AG04450 (cell line): ENCODE measurements around the gene INTS6L. TPM values are rescaled to one million over a fixed set of nuclear protein-coding genes. Genes with fewer than 3 reads are reported as not detected.

Experiments
- CTCF ChIA-PET: fragments of 300-600, 350-600 bp; formaldehyde crosslinking; extraction: SDS; loops from one replicate; lab custom pipeline; 2022; ENCODE audit warnings: antibody characterized with exemption, inconsistent platforms; lab: Charles Lee
- POLR2A ChIA-PET: fragments of 350-600 bp; formaldehyde crosslinking; extraction: SDS; loops from one replicate; lab custom pipeline; 2021; ENCODE audit warnings: antibody characterized with exemption, inconsistent platforms; lab: Yijun Ruan, JAX
- DNase-seq: peaks from one replicate; pipeline ENCODE4 v3.0.0-alpha.2; 2011; ENCODE audit warnings: low read depth, low spot score
- H3K27ac ChIP-seq: one replicate; pipeline ENCODE4 v1.5.1; 2012; ENCODE audit warnings: low read depth, low read length, control low read depth
- H3K27me3 ChIP-seq: one replicate; pipeline ENCODE4 v1.6.0; 2012; ENCODE audit warnings: low read length; ENCODE audit not compliant: control insufficient read depth, insufficient read depth
- H3K4me3 ChIP-seq: 2 replicates; pipeline ENCODE4 v1.5.1; 2011; ENCODE audit warnings: mild to moderate bottlenecking, low read depth, low read length, control low read depth
- H3K9me3 ChIP-seq: 2 replicates; pipeline ENCODE4 v1.5.1; 2012; ENCODE audit warnings: low read length; ENCODE audit not compliant: control insufficient read depth, insufficient read depth
- CTCF ChIP-seq: IDR thresholded peaks from 2 replicates; pipeline ENCODE4 v1.5.1; 2011; ENCODE audit warnings: low read depth, low read length, control low read depth, inconsistent platforms
- polyA minus RNA-seq: library from RNA; depleted of rRNA, polyadenylated mRNA; stranded (reverse); fragments of >200 nt; gene quantifications from 2 replicates; pipeline ENCODE4 v1.2.3, GENCODE V29; 2011; rRNA and poly(A)+ RNA removed
- polyA plus RNA-seq: library from polyadenylated mRNA; depleted of rRNA; stranded (reverse); fragments of >200 nt; gene quantifications from 2 replicates; pipeline ENCODE4 v1.2.3, GENCODE V29; 2011; rRNA removed

INTS6L gene, protein sequence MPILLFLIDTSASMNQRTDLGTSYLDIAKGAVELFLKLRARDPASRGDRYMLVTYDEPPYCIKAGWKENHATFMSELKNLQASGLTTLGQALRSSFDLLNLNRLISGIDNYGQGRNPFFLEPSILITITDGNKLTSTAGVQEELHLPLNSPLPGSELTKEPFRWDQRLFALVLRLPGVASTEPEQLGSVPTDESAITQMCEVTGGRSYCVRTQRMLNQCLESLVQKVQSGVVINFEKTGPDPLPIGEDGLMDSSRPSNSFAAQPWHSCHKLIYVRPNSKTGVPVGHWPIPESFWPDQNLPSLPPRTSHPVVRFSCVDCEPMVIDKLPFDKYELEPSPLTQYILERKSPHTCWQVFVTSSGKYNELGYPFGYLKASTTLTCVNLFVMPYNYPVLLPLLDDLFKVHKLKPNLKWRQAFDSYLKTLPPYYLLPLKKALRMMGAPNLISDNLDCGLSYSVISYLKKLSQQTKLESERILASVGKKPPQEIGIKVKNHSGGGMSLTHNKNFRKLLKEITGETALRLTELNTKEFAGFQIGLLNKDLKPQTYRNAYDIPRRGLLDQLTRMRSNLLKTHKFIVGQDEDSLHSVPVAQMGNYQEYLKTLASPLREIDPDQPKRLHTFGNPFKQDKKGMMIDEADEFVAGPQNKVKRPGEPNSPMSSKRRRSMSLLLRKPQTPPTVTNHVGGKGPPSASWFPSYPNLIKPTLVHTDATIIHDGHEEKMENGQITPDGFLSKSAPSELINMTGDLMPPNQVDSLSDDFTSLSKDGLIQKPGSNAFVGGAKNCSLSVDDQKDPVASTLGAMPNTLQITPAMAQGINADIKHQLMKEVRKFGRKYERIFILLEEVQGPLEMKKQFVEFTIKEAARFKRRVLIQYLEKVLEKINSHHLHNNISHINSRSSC
- polyA plus RNA-seq: 6.9 and 10.4 TPM in 2 replicates
- polyA minus RNA-seq: 4.0 and 5.3 TPM in 2 replicates

DNA sequence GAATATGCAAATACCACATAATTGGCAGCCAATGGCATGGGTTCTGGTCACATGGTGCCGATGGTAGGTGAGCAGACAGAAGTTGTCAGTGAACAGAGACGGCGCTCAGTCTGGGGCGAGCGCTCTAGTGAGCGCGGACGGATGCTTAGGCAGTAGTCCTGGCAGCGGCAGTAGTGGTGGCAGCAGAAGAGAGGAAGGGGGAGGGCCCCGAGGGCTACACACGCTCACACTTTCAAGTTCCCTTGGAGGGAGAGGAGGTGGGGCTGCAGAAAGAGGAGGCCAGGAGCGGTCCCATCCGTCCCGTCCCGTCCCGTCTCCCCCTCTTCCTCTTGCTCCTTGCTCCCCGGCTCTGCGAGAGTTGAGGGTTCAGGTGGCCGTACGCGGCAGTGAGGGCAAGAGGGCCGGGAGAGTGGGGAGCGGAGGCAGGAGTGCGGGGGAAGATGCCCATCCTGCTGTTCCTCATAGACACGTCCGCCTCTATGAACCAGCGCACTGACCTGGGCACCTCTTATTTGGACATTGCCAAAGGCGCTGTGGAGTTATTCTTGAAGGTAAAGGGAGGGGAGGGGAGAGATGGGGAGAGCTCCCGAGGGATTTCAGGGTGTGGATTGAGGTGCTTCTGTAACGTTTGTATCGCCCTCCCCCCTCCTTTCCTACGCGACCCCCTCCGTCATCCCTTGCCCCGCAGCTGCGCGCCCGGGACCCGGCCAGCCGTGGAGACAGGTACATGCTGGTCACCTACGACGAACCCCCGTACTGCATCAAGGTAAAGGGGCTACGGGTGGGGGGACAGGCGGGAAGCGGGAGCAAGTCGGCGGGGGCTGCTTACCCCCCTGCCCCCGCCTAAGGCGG, at the start of gene INTS6L:
TSS of gene INTS6L (plus strand) at position 108 of the 852 bp plus-strand sequence. CDS start at position 441, 333 bp downstream.
- Histone ChIP-seq H3K9me3 (no peaks in the 10 kb centered on the region), H3K4me3 (peak within 1 kb of the TSS; percentile 68), H3K27me3 (no peaks in the 10 kb centered on the region), H3K27ac (peak within 1 kb of the TSS; percentile 68)
- no peak for TF ChIP-seq CTCF
- peak; percentile 67 for DNase-seq
- POLR2A ChIA-PET: no interaction called here
- CTCF ChIA-PET: no interaction called here

GRCh38 chrX:135476378-135476777, 44.1 kb upstream of the INTS6L start:
- Histone ChIP-seq H3K27me3 (no peaks in the 10 kb centered on the region), H3K9me3 (no peaks in the 10 kb centered on the region), H3K27ac (no peak overlapping the region), H3K4me3 (no peak overlapping the region)
- POLR2A ChIA-PET: no interaction called here
- CTCF ChIA-PET: no interaction called here
- no peak for TF ChIP-seq CTCF
- DNase-seq: no peak

- no peak for DNase-seq
- H3K27me3 ChIP-seq: no peaks in the 10 kb centered on the region
- TF ChIP-seq CTCF: 0 out of 2 replicates have a peak, but pooled peaks have one; percentile 31
- H3K9me3 ChIP-seq: no peaks in the 10 kb centered on the region
- ChIA-PET CTCF (no interaction called here), POLR2A (no interaction called here)
- no peak overlapping the region for H3K27ac ChIP-seq
- no peak overlapping the region for H3K4me3 ChIP-seq
These were observed 42.9 kb upstream of the INTS6L start for GRCh38 chrX:135477576-135477975.

- no peak for DNase-seq
- Histone ChIP-seq H3K4me3 (no peak overlapping the region), H3K9me3 (no peaks in the 10 kb centered on the region), H3K27ac (no peak overlapping the region), H3K27me3 (no peaks in the 10 kb centered on the region)
- CTCF ChIA-PET: interaction anchor here (1.0 to 1.1 kb wide), 2 partner anchors 93 to 116 kb away, joined by 3 to 4 read pairs; no protein-coding TSS in a partner anchor
- POLR2A ChIA-PET: no interaction called here
- no peak for TF ChIP-seq CTCF
These were observed 40.4 kb upstream of the INTS6L start for GRCh38 chrX:135480076-135480475.
